NCI-H2196 treated with DMSO at 0.1 percent for 48 hours (cell line): Measurements from ENCODE around the gene GRIK2.
A peak's percentile ranks its signal among the peaks of the same experiment; 100 is the strongest.

Source experiments
- DNase-seq: peaks from one replicate; lab custom pipeline; 2025; ENCODE audit not compliant: unreplicated experiment; lab: John Stamatoyannopoulos, UW

Gene GRIK2

DNA sequence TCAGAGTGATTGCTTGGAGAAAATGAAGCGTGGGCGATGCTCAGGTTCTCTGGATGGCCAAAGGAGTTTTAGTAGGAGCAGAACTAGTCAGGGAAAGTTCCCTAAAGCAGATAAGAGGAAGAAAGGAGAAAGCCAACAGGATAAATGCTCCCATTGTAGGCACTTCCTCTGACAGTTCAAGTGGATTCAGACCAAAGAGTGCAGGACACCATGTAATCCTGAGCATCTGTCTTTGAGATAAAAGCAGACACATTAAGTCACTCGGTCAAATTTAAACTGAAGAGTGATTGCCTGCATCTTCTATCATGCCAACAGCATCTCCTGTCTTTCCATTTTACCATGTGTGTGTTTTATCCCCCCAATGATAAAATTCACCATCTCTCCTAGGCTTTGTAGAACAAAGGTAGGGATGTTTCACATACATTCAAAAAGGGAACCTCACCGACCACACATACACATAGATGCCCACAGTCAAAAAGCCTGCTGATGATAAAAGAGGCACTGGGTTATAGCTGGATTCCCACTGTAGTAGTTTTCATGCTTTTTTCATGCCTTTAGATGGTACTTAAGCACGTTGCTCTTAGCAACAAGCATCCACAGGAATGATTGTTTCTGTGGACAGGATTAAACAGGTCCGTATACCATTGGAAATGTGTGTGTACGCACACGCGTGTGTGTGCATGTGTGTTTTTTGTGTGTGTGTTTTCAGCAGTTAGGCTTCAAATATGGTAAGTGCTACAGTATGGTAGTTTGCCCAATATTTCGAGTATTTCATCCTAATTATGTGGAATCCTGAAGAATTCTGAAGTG, 7.0 kb downstream of the GRIK2 start:
- DNase-seq = no peak

DNA sequence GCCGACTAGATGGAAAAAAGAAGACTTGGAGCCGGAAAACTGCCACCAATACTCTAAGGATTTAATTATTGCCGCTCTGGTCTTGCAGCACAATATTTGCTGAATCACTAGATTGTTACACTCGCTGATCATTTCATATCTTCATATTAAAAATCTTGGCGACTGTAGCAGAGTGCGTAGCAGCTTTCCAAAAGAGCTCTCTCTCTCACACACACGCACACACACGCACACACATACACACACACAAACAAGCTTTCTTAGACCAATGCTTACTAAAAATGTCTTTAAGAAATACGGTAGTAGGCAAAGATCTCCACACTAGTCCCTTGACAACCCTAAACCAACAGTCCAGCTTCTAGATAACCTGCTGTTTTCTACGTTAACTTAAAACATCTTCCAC, 7.7 kb downstream of the GRIK2 start:
- no peak for DNase-seq

DNA sequence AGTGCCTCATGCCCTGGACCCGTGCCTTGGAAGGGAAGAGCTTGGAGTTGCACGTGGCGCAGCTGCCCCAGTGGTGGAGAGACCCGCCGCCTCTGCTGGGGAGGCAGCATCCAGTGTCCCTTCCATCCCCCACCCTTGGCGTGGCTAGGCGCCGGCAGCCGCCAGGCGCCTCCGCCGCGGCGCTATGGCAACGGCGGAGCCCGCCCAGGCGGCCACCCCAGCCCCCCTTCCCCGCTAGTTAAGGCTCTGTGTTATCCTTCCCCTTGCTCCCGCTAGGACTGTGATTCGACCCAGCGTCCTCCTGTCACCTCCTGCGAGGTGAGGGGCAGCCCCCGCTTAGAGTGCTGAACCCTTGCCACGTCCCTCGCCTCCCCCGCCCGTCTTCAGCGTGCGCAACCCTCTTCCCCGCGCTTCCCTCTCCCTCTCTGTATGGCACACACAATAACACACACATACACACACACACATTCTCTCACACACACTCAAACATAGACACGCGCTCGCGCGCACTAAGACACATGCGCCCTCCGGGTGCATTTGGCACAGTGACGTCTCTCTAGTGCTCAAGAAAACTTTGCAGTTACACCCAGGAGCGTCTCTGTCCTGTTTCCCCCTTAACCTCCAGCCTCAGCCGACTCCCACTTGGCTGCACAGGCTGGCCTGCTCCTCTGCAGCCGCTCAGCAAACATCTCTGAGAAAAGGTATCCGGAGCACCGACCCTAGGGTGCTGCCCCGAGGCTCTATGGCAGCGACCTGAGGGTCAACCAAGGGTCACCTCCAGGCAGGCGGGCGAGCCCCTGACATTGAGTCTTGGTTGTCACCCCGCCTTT, 8.5 kb downstream of the GRIK2 start:
- peak; percentile 34 for DNase-seq

DNA sequence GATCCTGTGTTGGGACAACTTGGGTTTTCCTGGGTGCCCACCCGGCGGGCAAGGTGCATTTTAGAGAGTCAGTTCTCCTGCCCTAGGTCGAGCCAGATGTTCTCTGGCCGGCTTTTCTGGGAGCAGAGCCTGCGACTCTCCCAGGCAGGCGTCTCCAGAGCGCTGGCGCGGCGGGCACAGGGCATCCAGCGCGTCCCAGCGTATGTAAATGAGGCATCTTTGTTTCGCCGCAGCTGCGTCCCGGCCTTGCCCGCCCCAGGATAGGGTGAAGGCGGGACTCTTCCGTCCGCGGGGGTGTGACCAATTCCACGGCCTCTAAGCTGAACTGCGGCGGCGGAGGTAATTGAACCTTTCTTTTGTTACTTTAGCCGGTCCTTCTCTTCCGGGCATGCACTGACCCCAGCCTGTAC, 9.1 kb downstream of the GRIK2 start:
- peak; percentile 15 for DNase-seq

DNA sequence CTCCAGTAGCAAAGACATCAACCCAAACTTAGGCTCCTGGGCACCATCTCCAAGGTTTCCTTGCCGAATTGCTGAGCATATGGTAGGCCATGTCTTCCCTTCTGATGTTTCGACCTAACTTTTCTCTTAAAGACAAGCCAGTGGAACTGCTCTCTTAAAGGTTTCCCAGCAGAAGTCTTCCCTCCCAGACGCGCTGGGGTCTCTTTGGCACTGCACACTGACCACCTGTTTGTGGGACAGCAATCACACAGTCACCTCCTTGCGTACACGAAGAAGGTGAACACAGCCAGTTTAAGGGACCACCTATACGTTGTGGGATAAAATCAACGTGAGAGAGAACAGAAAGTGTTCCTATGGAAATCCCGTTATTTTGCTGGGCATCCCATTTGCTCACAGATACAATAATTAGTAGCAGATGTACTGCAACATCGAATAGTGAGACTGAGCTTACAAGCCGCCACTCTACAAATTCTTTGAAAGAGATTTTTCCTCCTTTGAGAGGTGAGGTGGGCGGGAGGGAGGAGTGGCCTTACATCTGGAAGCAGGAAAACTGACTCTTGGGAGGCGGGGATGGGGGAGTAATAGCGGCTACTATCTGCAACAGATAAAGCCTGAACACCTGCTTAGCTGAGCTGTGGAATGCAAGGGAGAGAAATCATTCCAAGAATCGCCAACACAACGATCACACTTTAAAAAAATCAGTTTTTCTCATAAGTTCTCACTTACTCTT, 9.9 kb downstream of the GRIK2 start:
- DNase-seq = no peak

DNA sequence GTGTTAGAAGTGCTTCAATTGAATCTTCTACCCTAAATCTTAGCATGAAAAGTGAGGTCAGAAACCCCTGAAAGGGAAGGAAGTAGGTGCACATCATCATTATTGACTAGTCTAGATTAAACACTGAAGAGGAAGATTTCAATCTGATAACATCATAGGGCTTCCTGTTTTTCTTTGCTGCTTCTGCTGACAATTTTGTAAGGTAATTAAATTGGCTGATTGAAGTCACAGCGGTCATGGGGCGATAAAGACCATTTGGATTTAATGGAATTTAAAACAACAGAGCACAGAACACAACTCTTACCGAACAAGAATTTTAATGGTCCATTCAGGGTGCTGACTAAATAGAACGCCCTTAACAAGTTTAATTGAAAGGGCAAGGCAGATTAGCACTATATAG, 11.3 kb downstream of the GRIK2 start:
- no peak for DNase-seq

DNA sequence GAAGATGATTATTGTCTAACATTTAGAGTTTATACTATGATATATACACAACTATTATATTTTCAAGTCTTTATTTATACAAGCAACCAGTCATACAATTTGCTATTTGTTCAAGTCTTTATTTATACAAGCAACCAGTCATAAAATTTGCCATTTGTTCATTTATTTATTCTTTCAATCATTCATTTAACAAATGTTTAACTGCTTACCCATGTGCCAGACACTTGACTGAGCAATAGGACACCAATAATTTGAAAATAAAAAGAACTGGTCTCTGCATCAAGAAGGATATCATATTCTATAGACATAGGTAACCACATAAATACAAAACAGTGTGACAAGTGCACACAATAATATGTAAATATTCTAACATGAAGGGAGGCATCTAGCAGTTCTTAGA, 20.3 kb downstream of the GRIK2 start:
- DNase-seq = no peak

DNA sequence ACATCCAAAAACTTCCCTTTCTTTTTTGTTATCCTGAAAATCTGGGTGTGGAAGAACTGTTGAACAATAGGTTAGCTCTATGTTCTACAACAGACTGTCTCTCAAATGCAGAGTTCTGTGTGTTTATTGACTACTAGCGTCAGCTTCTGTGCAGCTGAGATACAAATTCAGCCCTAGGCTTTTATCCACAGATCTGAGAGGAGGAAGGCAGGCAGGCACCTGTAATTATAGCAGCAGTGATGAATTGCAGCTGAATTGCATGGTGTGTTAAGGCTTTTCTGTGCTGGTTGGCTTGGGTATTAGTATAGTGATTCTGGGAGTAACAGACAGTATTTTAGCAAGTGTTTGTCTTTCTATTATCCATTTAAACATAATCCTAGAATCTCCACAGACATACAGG, 24.4 kb downstream of the GRIK2 start:
- no peak for DNase-seq

DNA sequence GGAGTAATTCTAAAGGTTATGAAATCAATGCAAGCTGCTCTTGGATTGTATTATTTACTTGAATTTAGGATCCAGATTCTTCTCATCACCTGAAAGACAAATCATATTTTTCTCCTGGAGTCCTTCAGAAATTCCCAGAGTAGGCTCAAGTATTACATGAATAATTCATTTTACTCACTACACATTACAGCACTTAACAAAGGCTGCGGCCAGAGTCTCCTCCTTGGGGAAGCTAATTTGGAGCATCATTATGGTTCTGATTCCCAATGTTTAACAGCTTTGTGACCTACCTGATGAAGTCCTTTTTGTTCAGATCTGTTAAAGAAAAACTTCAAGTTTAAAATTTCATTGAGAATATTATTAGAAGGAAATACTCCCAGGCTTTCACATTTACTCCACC, 28.7 kb downstream of the GRIK2 start:
- DNase-seq = no peak

DNA sequence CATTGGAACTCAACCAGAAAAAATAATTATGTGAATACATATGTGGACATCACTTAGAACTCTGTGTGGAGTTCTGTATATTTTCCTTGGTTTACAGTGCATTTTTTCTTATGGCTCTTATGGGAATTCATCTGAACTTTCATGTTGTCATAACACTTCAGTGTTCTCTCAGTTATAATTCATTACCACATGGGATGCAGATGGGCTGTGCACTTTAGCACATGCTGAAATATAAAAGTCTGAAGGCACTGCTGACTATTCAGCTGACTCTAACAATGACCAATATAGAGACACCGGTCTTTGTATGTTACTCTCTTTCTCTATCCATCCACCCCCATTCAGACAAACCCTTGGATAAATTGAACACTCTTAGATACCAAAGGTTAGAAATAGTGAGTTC, 29.3 kb downstream of the GRIK2 start:
- DNase-seq = no peak

DNA sequence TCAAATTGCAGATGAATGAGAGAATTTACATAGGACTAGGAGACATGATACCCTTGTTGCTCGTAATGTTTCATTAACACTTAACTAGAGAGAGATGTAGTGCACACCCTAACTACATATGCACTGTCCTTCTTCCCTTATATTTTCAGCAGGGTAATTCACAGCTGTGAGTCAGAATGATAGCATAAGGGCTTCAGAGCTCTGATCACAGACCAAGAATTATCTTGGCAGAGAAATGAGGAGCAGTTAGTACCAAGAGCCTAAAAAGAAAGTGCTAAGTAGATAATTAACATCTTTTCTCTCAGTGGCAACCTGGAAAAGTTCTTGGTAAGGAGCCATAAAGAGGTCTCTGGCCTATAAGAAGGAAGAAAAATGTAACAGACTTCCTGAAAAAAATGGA, 35.8 kb downstream of the GRIK2 start:
- no peak for DNase-seq

DNA sequence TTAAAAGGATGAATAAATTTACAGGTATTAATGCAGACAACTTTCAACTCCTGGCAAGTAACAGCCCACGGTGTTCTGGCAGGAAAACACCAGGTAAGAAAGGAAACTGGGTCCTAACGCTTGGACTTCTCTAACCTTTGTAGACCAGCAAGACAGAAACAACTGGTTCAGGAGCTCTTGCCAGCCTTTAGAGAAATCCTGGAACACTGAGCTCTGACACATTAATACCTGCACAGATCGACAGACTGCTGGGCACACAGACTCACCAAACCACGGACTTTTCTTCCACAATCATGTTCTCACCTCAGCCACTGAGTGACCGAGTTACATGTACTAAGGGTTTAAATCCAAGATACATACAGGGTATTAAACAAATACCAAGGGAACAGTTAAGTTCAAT, 36.3 kb downstream of the GRIK2 start:
- DNase-seq = no peak

DNA sequence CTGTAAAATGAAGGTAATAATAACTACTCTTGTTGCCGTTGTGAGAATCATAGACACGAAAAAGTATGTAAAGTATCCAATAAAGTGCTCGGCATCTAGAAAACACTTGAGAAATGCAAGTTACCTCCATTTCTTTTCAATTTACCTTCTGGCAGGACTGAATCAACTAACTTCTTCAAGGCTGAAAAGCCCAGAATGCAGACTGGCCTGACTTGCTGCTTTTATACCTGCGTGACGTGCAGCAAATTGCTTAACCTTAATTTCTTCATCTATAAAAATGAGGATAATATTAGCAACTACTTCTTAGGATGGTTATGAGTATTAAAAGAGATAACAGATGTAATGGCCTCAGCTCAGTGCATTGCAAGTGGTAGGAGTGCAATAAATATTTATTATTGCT, 39.6 kb downstream of the GRIK2 start:
- DNase-seq = no peak

DNA sequence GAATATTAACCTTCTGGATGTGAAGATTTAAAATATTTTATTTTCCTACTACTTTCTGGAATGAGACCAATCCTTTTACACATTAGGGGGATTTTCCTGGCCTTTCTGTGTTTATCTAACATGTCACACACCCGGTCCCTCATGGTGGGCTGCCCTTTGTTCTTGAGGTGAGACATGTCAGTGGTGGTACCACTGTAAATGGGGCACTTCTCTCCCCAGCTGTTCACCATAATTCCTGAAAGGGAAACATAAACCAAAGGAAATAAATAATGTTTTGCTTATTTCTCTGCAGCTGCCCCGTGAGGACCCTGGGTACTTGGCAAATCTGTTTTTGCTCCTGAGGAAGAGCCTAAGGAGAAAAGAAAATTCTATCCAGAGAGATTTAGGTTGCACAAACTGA, 41.1 kb downstream of the GRIK2 start:
- no peak for DNase-seq

DNA sequence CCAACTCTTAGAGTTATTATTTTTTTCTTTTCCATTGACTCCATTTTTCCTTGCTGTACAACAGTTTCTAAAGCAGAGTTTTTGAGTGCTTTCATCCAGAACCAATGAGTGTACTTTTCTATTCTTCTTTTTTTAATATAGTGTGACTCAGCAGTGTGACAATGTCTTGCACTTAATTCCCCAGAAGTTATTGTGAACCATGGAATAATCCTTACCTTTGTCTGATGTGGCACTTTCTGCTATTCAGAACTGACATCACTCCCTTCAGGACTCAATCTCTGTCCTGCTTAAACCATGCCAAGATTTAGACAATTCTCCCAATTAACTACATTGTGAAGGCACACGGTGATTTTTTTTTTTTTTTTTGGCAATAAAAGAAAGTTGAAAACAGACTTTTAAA, 41.5 kb downstream of the GRIK2 start:
- DNase-seq = no peak

DNA sequence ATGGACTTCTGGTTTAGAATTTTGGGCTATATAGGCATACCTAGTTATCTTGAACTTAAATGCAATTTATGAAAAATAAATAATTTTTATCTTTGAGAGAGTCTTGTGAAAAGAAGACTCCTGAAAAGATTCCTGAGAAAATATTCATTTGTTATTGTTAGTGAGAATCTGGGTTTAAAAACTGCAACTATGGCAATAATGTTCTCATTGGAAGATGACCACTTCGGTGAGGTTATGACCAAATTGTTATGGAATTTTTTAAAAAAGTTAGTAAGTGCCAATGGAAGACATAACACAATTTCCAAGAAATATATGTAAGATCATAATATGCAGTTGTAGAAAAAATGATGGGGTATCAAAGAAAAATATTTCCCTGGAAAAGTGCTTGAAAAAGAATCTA, 46.3 kb downstream of the GRIK2 start:
- DNase-seq = no peak

DNA sequence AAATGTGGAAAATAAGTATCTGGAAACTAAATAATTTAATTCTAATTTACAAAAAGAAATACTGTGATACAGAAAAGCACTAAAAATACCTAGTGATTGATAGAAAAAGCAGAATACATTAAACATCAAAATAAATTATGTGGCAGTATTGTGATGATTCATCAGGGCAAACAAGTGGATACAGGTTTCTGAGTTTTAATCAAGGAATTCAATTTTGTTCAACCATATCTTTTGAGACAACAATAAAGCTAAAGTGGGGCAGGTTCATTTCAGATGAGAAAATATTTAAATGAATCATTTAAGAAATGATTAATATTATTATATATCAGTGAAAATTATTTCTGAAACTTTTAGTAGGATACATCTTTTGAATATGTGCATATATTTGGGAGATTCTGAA, 49.8 kb downstream of the GRIK2 start:
- DNase-seq = no peak

DNA sequence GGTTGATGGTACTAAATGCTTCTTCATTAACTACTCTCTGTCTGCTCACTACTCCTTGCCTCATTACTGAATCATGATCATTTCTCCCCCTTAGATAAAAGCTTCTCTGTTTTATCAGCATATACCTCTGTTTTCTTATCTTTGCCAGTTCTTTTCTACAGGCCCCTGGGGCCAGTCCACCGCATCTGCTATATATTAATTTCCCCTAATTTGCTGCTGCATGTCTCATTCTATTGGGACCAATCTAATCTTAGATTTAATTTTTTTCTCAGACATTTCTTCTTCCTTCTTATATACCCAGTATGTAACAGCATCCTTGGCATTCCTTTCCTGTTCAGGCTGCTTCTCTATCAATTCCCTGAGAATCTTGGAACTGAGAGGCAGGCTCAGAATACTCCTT, 51.2 kb downstream of the GRIK2 start:
- no peak for DNase-seq

DNA sequence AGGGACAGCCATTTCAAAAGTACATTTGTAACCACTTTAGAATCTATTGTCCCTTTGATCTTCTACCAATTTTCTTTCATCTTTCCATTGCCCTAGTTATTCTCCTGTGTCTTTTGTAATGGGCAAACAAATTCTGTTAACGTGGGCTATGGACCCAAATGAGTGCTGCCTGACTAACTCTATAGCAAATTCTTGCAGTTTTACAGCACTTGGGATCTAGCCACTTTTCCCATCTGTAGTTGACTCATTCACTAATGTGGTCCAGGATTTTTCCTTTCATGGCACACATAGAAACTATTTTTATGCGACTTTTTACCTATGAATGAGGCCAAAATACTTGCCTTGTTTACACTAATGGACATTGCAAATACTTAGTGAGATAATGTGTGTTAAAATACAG, 52.0 kb downstream of the GRIK2 start:
- DNase-seq = no peak

DNA sequence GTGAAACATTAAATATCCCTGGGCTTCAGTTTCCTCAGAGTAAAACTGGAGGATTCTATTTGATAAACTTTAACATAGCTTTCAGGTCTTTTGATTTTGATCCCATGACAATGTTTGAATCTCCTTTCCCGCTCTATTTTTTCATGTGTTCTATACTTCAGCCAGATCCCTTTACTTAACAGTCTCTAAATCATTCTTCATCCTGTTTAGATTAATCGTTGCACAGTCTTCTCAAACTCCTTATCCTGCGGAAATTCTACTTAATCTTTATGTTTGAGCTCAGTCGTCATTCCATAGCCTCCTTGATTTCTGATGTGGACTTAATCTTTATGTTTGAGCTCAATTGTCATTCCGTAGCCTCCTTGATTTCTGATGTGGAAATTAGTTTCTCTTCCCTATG, 57.4 kb downstream of the GRIK2 start:
- no peak for DNase-seq

DNA sequence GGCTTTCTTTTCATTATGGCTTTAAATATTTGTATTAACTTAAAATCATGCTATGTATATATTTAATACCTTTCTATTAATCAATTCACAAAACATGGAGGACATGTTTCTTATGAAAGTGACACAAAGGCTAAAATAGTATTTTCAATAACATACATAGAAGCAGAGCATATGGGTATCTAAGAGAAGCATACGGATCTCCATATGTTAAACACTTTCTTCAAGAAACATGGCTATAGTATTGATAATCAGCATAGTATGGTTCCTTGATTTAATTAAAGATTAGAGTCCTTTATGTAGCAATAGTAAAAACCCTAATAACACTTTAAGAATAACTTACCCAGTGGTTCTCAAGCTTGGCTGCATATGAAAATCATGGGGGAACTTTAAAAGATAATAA, 58.5 kb downstream of the GRIK2 start:
- no peak for DNase-seq

DNA sequence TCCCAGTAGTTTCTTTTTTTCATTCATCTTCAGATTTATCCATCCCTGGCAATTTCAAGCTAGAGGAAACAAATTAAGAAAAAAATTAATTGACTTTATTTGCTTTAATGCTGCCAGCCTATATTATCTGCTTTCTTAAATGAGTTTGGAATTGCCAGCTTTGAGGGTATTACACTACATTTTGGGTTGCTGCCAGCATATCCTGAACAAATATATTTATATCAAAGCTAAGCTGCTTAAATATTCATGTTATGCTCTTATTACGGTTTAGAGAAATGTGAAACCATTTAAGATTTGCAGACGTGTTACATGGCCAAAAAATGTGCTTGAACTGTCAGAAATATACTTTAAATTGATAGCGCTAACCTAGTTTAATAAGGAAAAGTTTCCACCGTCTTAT, 59.7 kb downstream of the GRIK2 start:
- no peak for DNase-seq
